ENCODE data around the gene ID3.
"Not testable (repeated sequence)": the region's sequence is repeated elsewhere in the genome, so short reads cannot be mapped to it uniquely, and the experiment has no call there.

The ID3 gene

DNA sequence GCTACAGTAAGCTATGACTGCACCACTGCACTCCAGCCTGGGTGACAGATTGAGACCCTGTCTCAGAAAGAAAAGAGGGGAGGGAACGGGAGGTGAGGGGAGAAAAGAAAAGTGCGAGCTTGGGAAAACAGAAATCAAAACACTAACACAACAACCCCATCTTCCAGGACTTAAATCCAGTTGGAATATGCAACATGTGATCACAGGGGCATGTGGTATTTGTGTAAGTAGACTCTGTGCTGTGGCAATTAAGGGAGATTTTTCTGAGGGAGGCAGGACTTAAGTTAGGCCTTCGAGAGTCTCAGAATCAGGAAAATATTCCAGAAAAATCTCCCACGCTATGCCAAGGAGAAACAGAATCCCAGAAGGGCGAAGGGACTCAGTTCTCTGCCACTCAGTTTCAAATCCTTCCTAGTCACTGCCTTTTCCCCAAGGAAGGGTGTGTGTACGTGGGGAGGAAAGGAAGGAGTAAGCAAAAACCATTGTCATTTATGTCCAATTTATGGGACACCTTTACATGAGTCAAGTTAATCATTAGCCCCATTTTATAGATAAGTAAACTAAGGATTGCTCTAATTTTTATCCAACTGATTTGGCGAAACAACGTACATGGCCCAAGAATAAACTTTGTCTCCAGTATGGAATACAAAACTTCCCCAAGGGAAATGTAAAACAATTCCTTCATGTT lies 12.3 kb downstream of the ID3 start:
- DNase-seq = no peak

DNA sequence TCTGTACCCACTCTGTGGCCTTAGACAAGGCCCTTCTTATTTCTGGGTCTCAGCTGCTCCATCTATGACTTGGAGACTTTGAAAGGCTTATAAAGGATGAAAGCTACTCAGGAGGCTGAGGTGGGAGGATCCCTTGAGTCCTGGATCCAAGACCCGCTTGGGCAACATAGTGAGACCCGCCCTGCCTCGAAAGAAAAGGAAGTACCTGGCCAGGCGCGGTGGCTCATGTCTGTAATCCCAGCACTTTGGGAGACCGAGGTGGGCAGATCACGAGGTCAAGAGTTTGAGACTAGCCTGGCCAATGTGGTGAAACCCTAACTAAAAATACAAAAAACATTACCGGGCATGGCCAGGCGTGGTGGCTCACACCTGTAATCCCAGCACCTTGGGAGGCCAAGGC lies 13.4 kb downstream of the ID3 start:
- no peak for DNase-seq

DNA sequence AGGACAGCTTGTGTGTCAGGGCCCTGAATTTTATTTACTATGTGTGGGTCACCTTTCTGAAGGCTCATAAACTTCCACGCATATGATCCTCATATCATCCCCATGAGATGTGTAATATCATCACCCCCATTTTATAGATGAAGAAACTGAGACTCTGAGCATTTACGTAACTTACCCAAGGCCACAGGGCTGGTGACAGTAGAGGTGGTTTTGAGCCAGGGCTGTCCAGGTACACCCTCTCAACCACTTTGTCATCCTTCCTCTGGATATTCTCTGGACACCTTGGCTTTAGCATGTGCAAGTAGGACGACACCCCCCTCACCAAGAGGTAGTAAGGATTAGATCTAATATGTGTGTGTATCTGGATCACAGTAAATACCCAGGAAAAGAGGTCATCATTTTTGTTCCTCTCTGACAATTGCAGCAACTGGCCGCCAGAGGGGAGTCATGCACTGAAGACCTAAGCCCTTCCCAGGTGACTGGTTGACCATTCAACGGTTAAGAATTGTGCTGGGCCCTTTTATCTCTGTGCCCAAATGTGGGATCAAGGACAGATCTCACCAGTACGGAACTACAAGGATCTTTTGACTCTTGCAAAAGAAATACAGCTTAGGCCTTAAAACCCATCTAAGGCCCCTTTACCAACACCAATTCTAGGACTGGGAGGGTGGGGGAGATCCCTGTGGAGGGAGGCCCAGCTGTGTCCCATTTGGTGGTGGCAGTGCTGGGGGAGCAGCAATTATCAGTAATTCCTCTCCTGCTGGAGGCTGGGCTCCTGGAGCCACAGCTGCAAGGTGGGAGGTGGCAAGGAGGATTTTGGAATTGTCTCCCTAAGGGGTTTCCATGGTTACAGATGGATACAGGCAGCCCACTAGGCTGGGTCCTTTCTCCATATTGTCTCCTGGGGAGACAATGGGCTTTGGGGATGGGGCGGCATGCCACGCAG lies 14.6 kb downstream of the ID3 start:
- DNase-seq = peak; percentile 67 to 69

DNA sequence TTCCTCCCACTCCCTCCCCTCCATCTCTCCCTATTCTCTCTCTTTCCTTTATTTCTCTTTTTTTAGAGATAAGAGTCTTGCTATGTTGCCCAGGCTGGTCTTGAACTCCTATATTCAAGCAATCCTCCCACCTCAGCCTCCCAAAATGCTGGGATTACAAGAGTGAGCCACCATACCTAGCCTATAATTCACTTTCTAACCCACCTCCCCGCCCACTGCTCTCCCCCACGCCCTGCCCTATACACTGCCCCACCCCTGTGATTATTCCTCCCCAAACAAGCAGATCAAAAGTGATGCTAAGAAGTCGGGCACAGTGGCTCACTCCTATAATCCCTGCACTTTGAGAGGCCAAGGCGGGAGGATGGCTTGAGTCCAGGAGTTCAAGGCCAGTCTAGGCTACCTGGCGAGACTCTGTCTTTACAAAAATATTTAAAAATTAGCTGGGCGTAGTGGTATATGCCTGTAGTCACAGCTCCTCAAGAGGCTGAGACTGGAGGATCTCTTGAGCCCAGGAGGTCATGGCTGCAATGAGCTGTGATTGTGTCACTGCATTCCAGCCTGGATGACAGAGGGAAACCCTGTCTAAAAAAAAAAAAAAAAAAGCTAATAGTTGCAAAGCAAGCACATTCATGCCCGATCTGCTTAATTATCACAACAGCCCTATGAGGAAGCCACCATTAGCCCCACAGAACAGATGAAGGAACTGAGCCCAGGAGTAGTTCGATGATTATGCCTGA lies 15.4 kb downstream of the ID3 start:
- DNase-seq = no peak

DNA sequence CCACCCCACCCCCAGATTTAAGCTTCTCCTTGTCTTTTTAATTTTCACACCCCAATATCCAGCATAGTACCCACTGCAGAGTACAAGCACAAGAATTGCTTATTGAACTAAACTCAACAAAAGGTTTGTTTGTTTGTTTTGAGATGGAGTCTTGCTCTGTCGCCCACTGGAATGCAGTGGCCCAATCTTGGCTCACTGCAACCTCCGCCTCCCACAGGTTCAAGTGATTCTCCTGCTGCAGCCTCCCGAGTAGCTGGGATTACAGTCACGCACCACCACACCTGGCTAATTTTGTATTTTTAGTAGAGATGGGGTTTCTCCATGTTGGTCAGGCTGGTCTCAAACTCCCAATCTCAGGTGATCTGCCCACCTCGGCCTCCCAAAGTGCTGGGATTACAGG lies 16.4 kb downstream of the ID3 start:
- DNase-seq = not testable (repeated sequence)

DNA sequence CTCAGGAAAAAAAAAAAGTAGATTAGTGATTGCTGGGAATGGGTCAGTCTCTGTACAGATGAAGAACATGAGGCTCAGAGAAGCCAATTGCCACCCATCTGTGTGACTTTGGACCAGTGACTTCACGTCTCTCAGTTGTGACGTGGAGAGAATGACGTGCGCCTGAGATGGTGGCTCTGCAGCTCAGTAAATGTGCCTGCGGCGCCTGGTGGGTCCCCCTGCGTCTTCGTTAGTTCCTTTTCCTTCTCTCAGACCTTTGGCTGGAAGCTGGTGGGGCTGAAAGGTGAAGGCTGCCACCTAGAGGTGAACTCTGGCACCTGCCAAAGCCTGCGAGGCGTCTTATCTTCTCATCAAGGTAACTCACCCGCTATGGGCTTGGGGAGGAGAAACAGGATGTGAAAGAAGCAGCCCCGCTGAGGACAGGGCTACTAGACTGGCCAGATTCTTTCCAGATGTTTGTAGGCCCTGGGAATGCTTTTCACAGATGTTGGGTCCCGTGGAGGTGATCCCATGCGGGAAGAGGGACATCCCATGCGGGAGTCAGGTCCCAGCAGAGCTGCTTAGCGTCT lies 19.5 kb downstream of the ID3 start:
- peak; percentile 78 to 88 for DNase-seq

DNA sequence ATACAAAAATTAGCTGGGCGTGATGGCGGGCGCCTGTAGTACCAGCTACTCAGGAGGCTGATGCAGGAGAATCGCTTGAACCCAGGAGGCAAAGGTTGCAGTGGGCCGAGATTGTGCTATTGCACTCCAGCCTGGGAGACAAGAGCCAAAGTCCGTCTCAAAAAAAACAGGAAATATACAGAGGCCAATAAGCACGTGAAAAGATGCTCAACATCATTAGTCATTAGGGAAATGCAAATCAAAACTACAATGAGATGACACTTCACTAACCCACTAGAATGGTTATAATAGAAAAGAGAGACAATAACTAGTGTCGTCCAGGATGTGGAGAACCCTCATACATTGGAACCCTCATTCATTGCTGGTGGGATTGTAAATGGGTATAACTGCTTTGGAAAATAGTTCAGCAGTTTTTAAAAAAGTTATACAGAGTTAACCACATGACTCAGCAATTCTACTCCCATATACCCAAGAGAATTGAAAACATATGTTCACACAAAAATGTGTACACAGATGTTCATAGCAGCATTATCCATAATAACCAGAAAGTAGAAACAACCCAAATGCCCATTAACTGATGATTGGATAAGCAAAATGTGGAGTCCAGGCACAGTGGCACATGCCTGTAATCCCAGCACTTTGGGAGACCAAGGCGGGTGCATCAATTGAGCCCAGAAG lies 21.9 kb downstream of the ID3 start:
- DNase-seq = no peak

DNA sequence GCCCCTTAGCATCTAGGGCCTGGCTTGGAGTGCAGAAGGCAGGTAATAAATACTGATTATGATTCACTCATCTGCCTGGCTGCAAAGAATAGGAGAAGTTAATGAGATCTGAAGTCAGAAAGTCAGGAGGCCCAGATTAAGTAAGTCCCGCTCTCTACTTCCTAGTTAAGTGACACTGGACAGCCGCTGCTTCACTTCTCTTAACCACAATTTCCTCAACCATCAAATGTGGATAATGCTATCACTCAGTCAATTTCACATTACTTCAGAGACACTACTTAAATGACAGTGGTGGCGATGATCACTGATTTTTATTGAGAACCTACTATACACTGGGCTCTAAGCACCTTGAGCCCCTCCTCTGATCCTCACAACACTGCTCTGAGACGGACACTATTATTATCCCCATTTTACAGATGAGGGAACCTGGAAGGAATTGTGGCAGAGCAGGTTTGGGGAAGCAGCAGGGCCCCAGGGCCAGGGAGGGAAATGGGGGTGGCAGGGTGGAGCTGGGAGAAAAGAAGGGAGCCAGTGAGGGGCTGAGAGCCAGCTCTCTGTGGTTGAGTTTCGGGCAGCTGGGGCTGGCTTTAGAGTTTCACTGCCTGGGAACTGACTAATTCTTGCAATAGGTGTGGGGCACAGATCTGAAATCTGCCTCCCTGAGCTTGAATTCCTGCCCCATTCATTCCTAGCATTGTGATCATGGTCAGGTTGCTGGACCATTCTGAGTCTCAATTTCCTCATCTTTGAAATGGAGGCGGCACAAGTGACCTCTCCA lies 25.9 kb downstream of the ID3 start:
- DNase-seq = no peak

DNA sequence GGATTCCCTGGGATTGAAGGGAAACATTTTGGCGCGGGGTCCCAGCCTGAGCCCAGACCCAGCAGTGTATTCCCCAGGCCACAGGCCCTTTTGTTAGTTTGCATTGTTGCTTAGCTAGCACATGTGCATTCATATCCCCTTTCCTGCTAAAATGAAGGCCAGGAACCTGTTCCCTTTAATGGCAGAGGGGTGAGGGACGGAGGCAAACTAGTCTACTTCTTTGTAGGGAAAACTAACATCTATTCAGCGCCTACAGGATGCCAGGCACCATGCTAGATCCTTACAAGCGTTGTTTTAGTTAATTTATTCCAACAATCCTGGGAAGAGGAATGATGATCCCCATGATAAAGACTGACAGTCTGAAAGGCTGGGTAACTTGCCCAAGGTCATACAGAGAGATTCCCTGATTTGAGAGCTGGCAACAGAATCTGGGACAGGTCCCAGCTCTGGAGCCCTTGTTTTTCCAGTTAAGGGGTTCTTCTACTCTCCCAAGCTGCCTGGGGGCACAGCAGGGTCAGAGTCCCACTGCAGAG lies 27.7 kb downstream of the ID3 start:
- DNase-seq = no peak

DNA sequence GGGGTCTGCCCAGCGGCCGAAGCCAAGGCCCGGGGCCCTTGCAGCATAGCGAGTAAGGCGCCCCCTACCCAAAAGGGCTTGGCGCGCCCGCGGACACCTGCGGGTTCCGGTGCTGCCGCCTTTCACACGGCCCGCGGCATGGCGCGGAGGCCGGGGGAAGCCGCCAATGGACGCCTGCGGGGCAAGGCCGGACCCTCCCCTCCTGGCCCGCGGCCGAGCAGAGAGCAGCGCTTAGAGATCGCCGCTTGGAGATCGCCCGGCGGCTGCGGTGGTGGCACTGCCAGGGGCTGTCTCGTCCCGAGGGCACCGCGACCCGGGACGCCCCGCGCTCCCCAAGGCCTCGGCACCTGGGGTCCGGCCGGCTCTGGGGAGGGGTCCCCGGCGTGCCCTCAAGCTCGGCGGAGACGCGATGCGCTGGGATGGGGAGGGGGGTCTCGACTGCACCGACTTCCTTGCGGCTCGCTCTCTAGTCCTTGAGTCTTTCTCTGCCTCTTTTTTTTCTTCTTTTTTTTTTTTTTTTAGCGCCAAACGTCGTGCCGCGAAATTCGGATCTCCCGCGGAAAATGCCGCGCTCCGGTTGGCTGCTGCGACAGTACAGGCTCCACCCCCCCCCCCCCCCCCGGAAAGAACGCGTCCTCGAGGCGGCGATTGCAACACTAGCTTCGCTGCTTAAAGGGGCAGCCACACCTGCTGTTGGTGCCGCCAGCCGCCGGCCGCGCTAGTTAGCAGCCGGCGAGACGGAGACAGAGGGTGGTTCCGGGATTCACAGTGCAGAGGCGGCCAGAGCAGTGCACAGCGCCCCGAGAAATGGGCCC lies 28.3 kb downstream of the ID3 start, which contains the start of gene E2F2:
TSS of gene E2F2 (minus strand) at position 487 of the 815 bp plus-strand sequence. CDS start at position 47, 440 bp downstream.
- DNase-seq = peak; percentile 71 to 73

DNA sequence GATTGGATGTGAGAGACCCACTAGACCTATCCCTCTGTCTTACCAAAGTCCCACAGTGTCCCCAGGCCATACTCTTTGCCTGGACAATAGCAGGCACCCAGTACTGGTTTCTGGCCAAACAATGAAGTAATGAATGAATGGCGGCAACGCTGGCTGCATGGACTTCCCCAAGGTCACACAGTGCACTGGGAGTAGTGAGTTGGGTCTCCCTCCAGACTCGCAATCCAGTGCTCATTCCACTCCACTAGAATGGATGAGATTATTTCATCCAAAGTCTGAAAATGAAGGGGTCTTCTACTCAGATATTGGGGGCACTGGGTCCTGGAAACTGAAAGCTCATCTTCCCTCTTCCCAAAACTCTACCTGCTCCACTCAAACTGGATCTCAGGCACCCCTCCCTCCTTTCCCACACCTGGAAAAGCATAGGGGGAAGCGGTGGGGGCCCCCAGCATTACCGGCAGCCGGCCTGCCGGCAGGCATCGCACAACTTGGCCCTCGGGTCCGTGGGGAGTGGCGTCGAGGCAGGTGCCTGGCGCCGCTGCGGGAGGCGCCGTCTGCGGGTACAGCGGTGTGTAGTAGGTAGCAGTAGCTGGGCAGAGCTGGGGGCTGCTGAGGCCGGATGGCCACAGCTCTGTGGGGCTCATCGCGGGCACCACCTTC lies 29.1 kb downstream of the ID3 start:
- no peak for DNase-seq

DNA sequence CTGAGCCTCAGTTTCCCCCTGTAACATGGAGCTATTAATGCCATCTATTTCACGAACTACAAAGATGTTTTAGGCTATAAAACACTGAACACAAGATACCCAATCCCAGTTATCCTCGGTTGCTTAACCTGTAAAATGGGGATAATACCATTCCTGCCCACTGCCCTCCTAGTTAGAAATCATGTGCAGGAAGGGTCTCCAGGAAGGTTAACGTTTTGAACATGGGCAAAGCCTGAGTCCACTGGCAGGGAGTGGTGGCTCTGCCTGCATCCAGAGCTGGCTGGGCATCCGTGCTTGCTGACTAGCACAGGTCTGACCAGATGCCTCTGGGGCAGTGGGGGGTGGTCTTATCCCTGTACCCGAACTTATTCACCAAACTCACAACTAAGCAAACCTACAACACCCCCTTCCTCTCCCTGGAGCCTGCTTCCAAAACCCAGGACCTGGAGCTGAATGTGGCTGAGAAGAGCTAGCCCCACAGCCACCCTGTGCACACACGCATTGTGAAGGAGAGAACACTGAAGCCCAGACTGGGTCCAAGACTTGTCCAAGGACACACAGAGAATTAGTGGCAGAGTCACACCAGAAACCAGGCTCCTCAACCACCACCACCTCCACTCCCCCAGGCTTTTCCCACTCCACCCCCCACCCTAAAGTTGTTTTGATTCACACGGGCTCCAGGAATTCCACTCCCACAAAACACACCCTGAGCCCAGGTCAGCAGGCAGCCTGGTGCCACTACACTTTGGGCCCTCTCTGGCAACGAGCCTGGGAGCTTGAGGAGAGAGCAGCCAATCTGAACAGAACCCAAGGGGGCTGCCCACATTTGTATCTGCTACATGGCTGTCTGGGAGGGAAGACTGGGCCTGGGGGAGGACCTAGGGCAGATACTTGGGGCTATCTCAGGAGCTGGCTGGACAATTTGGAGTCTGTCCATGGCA lies 29.9 kb downstream of the ID3 start:
- no peak for DNase-seq

DNA sequence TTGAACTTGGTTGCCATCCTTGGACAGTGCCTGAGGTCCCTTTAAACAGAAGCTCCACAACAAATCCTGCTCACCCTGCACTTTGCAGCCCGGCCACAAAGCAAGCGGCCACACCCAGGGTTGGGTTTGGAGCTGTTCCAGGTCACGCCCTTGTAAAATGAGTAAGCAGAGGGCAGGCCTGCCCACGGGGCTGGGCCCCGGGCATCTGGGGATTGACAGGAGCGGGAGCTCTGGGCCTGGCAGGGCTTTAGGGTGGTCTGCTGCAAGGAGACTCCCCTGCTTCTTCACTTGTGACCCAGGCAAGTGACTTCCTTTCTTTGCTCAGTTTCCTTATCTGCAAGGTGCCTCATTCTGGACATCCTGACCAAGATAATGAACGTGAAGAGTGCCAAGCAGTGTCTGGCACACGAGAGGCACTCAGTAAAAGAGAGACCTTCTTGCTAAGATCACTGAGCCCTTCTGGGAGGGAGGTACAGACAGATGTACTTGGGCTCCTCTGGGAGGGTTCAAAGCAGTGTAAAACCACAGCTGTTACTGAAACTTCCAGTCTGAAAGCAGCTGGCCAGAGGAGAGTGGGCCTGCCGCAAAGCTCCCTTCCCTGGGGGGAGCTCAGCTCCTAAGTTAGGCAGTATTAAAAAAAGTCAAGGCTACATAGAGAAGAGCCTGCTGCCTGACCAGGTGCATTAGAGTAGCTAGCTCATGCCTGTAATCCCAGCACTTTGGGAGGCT lies 30.9 kb downstream of the ID3 start:
- DNase-seq = peak; percentile 58 to 67

DNA sequence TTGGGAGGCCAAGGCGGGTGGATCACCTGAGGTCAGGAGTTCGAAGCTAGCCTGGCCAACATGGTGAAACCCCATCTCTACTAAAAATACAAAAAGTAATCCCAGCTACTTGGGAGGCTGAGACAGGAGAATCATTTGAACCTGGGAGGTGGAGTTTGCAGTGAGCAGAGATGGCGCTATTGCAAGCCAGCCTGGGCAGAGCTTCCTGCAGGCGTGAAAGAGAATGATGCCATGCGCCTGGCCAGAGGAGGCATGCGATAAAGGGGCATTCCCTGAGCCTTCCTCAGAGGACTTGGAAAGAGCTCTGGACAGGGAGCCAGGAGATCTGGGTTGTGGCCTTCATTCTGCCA lies 31.4 kb downstream of the ID3 start:
- DNase-seq = no peak

DNA sequence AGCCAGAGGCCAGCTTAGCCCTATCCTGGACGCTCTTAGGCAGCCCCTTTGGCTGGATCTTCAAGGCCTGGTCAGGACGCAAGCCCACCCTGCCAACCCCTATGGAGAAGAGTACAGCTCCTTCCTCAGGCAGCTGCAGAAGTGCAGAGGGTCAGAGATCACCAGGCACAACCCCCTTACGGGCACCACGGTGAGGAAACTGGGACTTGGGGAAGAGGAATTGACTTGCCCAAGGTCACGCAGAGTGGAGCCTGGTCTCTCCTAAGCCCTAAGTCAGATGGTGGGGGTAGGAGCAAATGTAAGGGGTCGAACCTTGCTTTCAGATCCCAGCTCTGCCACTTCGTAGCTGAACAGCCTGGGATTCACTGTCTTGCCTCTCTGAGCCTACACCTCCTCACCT lies 31.9 kb downstream of the ID3 start:
- DNase-seq = no peak

DNA sequence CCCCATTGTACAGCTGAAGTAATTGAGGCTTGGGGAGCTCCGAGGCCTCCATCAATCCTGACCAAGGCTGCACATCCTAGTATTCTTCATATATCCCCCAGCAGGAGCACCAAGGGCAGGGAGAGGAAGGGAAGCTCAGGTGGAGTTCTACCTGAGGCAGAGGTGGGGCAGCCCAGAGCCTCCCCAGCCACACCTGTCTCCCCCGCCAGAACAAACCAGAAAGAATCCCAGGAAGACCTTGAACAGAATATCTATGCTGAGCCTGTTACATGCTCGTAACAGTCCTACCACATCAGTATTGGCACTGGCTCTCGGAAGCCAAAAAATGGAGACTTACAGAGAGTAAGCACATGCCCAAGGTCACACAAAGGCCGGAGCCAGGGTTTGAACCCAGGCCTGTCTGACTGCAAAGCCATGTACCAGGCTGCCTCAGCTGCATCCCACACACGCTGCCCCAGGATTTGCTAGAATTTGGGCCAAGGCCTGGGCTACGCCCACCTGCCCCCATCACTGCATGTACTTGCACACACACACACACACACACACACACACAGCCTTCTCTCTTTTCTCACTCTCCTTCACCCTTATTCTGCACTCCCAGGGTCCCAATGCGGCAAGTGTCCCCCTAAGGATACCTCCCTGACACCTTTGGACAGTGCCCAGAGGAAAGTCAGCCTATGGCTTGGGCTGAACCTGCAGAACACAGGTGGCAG lies 32.8 kb downstream of the ID3 start:
- no peak for DNase-seq

DNA sequence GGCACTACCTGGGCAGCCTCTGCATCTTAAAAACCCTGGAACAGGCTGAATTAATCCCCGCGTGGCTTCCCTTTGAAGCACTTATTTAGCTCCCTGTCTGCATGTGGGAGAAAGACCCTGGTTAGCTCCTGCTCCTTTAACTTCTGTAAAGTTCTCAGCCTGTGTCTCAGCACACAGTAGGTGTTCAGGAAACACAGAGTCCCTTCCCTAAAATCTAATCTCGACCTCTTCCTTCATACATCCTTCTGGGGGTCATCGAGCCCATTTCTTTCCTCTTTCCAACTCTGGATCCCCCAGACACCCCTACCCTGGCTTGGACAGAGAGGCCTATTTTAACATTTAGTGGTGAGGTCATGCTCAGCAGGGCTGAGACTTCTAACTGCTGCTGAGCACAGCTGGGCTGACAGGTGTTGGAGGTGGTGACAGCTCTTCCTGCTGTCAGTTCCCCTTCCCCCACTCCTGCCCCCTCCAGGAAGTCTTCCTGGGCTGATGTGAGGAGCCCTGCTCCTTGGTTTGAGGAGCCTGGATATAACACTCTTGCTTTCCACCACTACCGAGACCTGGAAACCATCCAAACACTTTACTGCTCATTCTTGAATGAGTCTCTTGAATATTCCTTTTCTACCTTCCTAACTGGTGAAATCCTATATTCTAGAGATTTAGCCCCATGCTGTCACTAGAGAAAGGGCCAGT lies 33.6 kb downstream of the ID3 start:
- DNase-seq = no peak
